ENCODE data around the gene MYO5A.

DNA sequence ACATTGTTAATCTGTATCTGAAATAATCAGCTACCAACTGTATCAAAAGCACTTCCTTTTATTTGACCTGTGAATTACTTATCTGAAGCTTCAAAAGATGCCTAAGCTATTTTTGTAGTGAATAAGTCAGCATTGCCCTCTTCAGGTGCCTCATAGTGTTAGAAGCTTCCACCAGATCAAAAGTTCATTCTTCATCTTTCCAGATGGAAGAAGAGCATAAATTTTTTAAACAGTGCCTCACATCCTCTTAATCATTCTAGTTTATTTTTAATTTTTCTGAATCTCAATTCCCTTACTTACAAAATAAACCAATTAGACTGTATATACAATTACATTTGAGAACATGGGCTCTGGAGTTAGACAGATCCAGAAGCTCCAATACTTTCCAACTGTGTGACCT, 65.0 kb downstream of the MYO5A start:
- TF ChIP-seq POLR2A (IDR thresholded peaks at IDR 0.05) (no peak), CTCF (IDR thresholded peaks at IDR 0.05) (peak in 1 of 6 experiments; percentile 12)

Data from Peyer's patch (tissue), 4 donors.